Amniotic stem cell (primary cell): ENCODE data around the gene UST.
"Not testable (repeated sequence)": the region's sequence is repeated elsewhere in the genome, so short reads cannot be mapped to it uniquely, and the experiment has no call there.

Experiments
- DNase-seq: peaks from one replicate; lab custom pipeline; 2025; lab: John Stamatoyannopoulos, UW

The UST gene

GRCh38 chr6:149035766-149036165 lies 288.9 kb downstream of the UST start:
- DNase-seq: no peak

DNA sequence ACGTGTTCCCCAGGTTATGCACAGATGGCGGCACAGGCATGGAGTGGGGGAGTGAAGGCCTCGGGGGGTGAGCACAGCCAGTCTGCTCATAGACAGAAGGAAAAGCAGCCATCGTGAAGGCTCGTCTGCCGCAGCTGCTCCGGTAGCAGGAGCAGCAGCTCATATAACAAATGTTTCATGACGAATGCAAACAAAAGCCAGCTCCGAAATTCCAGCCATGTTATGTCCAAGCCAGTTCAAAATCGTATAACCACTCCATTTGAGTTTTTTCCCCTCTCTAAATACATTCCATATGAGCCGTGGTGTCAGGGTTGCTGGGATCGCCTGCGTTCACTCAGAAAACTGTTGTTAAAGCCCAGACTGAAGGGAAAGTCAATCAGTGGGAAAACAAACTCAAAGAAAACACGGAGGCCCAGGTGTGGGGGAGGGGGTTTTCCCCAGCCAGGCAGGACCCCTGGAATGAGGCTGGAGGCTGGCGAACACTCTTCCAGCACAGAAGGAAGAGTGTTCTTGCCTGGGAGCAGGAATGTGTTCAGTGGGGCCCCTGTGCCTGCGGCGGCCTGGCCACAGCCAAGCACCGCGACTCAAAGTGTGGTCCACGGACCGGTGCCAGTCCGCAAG lies 290.3 kb downstream of the UST start:
- DNase-seq: peak; percentile 48

DNA sequence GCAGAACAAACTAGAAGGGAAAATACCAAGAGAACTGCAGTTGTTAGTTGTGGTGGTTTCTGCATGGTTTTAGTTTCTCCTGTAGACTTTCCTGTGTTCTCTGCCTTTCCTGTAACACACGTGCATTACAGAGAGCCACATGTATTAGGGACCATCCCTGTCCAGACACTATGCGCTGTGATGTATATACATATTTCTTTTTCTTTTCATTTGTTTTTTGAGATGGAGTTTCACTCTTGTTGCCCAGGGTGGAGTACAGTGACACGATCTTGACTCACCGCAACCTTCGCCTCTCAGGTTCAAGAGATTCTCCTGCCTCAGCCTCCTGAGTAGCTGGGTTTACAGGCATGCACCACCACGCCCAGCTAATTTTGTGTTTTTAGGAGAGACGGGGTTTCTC lies 292.2 kb downstream of the UST start:
- not testable (repeated sequence) for DNase-seq

DNA sequence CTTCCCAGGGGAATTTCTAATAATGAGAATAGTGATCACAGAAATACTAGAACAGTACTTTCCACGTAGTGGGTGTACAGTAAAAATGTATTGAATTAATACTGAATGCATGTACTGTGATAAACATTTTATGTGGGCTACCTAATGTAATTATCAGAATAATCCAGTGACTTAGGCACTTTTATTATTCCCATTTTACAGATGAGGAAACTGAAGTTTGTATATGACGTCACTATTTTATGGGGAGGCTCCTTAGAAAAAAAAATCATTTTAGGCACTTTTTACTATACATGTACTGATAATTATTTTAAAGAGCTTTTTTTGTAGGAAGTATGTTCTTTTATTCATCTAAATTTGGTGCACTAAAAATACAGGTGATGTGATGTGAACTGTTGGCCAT lies 295.1 kb downstream of the UST start:
- no peak for DNase-seq

GRCh38 chr6:149043476-149044130 lies 296.8 kb downstream of the UST start:
- no peak for DNase-seq

GRCh38 chr6:149044528-149044927 lies 297.7 kb downstream of the UST start:
- no peak for DNase-seq

- no peak for DNase-seq
These were observed 298.6 kb downstream of the UST start for GRCh38 chr6:149045404-149045803.

DNA sequence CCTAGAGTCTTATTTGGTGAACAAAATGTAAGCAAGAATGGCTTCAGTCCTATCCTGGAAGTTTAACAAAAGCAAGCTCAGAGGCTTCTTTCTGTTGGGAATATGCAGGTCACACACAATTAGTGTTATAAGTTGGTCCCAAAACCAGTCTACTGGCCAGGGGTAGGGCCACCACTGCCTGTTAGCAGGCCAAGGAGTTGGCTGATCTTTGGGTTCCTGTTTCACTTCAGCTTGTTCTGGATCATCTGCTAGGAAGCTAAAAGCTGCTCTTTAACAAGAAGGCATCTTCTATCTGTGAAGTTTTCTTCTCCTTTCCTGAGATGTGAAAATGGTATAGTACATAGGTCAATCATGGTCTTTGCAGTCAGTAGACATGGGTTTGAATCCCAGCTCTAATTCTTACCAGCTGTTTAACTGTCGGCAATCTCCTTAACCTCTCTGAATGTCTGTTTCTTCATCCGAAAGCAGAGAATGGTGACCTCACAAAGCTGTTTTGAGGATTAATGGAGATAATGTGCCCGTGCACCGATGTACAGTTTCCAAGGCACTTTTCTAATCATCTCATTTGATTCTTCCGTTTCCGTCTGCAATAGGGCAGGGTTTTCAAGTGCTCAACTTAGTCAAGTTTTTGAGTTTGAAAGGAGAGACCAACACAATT lies 299.5 kb downstream of the UST start:
- no peak for DNase-seq

DNA sequence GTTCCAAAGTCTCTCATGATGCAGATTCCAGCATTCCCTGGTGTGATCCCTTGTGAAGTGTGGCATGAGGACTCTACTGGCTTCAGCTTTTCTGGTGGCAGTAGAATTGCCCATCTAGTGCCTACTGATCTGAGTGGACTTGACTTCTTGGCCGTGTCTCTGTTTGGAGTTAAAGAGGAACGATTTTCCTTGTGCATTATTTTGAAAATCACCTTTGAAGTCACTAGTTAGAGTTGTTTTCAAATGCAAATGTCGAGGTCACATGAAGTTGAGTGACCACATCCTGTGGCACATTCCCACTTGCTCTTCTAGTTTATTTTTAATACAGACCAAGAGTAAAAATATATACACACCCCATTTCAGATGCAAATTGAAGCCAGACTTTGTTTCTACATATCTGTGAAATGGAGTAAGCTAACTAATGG lies 300.0 kb downstream of the UST start:
- DNase-seq: no peak

GRCh38 chr6:149049230-149049629 lies 302.4 kb downstream of the UST start:
- no peak for DNase-seq

DNA sequence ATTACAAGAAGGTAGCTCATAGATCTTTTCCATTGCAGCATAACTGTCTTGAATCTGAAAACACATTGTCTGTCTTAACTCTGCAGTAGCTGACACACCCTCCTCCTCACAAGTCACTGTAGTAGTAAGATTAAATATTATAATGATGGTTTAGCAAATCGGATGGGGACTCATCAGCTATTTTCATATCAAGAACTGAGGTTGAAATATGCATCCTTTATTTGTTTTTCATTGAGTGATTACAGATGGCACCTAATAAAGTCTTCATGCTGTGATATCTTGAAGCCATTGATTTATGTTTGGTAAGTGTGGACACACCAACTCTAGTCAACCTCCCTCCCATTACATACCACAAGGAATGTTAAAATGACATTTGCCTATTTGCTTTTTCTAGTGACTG lies 303.3 kb downstream of the UST start:
- no peak for DNase-seq

- no peak for DNase-seq
These were observed 305.7 kb downstream of the UST start for GRCh38 chr6:149052350-149053106.

DNA sequence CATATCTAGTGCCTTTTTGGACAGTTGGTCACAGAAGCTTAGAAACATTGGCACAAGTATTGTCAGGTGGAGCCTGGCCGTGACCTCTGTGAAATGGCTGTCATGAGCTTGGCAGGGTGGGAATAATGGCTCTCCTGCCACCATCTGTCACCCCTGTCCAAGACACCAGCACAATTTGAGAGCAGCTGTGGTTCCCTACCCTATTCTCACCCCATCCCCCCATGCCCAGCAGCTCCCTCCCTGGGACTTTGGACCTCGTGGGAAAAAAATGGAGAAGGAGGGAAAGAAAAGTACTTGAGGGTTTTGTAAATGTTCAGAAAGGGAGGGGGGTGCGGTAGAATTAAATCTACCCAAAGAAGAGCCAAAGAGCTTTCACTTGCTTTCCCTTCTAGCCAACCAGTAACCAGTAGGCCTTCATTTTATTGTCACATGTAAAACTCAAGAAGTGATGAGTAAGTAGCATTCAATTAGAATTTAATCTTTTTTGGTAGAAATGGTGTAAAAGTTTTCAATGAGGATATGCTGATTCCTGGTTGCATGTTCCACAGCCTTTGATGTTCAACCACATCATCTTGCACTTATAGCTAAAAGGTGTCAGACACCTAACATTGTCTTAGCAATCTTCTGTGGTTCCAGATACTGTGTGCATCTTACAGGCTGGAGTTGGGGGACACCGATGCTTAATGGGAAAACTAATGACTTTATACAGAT lies 307.2 kb downstream of the UST start:
- DNase-seq: no peak

GRCh38 chr6:149054559-149055194 lies 307.8 kb downstream of the UST start:
- DNase-seq: no peak

GRCh38 chr6:149055195-149055899 lies 308.5 kb downstream of the UST start:
- DNase-seq: no peak

GRCh38 chr6:149056777-149057463 lies 310.1 kb downstream of the UST start:
- no peak for DNase-seq

DNA sequence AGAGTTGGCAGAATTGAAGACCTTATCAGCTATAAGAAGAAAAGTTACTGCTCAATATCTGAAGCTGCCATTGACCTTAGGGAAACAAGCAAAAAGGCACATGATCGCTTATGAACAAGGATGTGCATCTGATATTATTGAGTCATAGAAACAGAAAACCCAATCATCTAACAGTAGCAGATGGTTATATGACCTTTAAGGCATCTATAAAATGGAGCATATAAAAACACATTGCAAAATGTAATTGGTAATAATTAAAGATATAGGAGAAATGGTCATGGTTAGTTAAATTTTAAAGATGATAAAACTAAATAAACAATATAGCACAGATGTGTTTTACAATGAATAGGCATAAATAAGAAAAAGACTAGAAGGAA lies 310.6 kb downstream of the UST start:
- DNase-seq: no peak

DNA sequence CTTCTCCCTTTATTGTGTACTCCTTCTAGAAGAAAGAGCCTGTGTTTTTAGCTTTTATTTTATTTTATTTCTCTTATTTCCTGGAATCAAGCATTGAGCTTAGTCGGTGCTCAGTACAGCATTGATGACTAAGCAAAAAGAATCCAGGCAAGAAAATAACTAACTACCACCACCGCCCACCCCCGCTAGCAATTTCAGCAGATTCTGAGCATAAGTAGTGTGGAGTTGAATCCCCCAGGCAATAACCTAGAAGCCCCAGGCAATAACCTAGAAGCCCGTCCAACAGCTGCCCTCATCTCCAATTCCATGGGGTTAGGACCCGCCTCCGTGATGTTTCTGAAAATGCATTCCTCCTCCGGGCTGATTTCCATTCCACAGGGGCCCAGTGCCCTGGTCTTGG lies 312.7 kb downstream of the UST start:
- no peak for DNase-seq

DNA sequence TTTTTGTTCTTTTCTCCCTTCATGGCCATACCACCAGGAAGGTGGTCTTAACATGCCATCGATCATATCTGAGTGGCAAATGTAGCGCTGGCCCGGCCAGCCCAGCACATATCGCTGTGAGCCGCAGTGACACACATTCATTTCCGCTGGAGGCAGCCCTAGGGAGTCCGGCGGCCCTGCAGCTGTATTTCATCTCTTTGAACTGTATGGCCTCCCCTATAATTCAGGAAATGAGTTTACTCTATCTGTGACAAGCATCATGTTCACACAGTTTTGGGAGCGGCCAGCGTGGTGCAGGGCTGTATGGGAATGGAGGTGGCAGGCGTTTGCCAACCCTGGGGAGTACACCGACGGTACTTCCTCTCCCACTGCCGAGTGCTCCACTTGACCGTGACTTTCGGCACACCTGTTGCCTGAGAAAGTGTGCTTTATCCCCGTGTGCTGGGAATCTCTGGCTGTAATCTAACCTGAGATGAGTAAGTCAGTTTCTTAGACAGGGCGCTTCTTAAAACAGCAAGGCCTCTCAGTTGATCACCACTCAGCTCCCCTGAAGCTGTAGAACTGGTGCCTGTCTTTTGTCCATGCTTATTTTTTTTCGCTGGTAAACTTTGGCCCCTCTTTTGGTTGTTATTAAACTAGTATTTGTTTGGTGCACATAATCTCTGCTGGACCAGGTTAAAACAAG lies 313.6 kb downstream of the UST start:
- DNase-seq: no peak
